Measurements from ENCODE around the gene GOT1.

DNA sequence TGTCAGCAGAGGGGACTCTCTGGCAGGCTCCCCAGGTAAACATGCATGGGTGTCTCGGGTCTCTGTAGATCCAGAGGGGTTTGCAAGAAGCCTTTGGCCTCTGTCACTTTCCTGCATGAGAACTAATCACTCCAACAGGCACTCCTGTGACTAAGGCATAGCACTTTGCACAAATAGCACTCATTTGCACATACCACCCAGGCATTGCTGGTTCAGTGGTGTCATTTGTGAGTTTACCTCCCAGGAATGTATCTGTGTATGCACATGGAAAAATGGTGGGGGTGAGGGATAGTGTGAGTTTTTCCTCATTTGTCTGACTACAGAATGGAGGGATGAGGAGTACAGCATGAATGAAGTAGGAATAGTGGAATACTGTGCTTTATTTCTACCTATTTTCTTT lies 61.8 kb downstream of the GOT1 start:
- TF ChIP-seq, protein P1, sequence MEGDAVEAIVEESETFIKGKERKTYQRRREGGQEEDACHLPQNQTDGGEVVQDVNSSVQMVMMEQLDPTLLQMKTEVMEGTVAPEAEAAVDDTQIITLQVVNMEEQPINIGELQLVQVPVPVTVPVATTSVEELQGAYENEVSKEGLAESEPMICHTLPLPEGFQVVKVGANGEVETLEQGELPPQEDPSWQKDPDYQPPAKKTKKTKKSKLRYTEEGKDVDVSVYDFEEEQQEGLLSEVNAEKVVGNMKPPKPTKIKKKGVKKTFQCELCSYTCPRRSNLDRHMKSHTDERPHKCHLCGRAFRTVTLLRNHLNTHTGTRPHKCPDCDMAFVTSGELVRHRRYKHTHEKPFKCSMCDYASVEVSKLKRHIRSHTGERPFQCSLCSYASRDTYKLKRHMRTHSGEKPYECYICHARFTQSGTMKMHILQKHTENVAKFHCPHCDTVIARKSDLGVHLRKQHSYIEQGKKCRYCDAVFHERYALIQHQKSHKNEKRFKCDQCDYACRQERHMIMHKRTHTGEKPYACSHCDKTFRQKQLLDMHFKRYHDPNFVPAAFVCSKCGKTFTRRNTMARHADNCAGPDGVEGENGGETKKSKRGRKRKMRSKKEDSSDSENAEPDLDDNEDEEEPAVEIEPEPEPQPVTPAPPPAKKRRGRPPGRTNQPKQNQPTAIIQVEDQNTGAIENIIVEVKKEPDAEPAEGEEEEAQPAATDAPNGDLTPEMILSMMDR (IDR thresholded peaks at IDR 0.05): no peak
- TF ChIP-seq POLR2AphosphoS5 (IDR thresholded peaks at IDR 0.05; ENCODE audit: insufficient read depth in 1 of 2, low read depth in 1 of 2): no peak
- TF ChIP-seq POLR2A (IDR thresholded peaks at IDR 0.05): no peak

Data from vagina (tissue), 2 donors.